ENCODE measurements around the gene SMG9.

Gene SMG9

GRCh38 chr19:43743059-43743458 is 11.7 kb downstream of the SMG9 start:
- WGBS = 100% methylated on average over 3 of the region's 3 CpGs
- Histone ChIP-seq H2BK120ac (ENCODE audit: low read depth, low read length) (no peak overlapping the region), H3K4me3 (ENCODE audit: insufficient read depth in 1 of 2, low read depth in 1 of 2, low read length in 2 of 2) (no peak overlapping the region), H3K27me3 (ENCODE audit: control insufficient read depth in 1 of 2, insufficient read depth in 1 of 2, low read length in 2 of 2) (no peaks in the 10 kb centered on the region), H4K8ac (ENCODE audit: low read length) (no peak overlapping the region), H3K4me2 (ENCODE audit: low read length, poor library complexity, severe bottlenecking) (no peak overlapping the region), H2AK5ac (ENCODE audit: low read length, severe bottlenecking) (no peak overlapping the region), H3K14ac (ENCODE audit: low read length in 2 of 2) (no peak overlapping the region), H4K91ac (ENCODE audit: low read length) (no peak overlapping the region), H3K79me1 (replicated peaks; ENCODE audit: low read length, poor library complexity, severe bottlenecking) (peaks cover 29% of the 10 kb centered on the region), H3K4ac (ENCODE audit: low read depth in 1 of 2, low read length in 2 of 2) (no peak overlapping the region), H3K23ac (ENCODE audit: low read length in 2 of 2) (no peak overlapping the region), H2BK15ac (ENCODE audit: low read depth, poor library complexity, severe bottlenecking) (no peak overlapping the region), H3K9ac (ENCODE audit: low read length) (peak overlapping the region; percentile 33), H2BK12ac (ENCODE audit: low read length in 2 of 2) (no peak overlapping the region), H3K4me1 (ENCODE audit: control insufficient read depth, insufficient read depth, low read depth, low read length) (peaks cover 20% of the 10 kb centered on the region), H3K27ac (ENCODE audit: low read length, poor library complexity, severe bottlenecking) (peak overlapping the region; percentile 1), H2AFZ (ENCODE audit: low read depth, low read length) (no peak overlapping the region), H3K9me3 (ENCODE audit: control insufficient read depth, low read length) (no peaks in the 10 kb centered on the region), H3K36me3 (ENCODE audit: control insufficient read depth in 1 of 2, insufficient read depth in 2 of 2, low read depth in 1 of 2, low read length in 2 of 2) (peaks cover 71 to 93% of the 10 kb centered on the region in 2 experiments), H3K18ac (ENCODE audit: low read depth in 1 of 2, low read length in 2 of 2) (no peak overlapping the region), H2BK5ac (ENCODE audit: low read depth, low read length, poor library complexity, severe bottlenecking) (no peak overlapping the region)
- no peak for DNase-seq

GRCh38 chr19:43741075-43741825 is 13.5 kb downstream of the SMG9 start:
- H3K36me3 ChIP-seq (ENCODE audit: control insufficient read depth in 1 of 2, insufficient read depth in 2 of 2, low read depth in 1 of 2, low read length in 2 of 2) = peaks cover 73 to 92% of the 10 kb centered on the region in 2 experiments
- H3K14ac ChIP-seq (ENCODE audit: low read length in 2 of 2) = no peak overlapping the region
- no peak overlapping the region for H2AFZ ChIP-seq (ENCODE audit: low read depth, low read length)
- no peak overlapping the region for H3K4ac ChIP-seq (ENCODE audit: low read depth in 1 of 2, low read length in 2 of 2)
- no peaks in the 10 kb centered on the region for H3K9me3 ChIP-seq (ENCODE audit: control insufficient read depth, low read length)
- no peak overlapping the region for H2BK5ac ChIP-seq (ENCODE audit: low read depth, low read length, poor library complexity, severe bottlenecking)
- no peak overlapping the region for H3K4me3 ChIP-seq (ENCODE audit: insufficient read depth in 1 of 2, low read depth in 1 of 2, low read length in 2 of 2)
- no peak overlapping the region for H2BK12ac ChIP-seq (ENCODE audit: low read length in 2 of 2)
- no peak for DNase-seq
- no peak overlapping the region for H2AK5ac ChIP-seq (ENCODE audit: low read length, severe bottlenecking)
- H3K18ac ChIP-seq (ENCODE audit: low read depth in 1 of 2, low read length in 2 of 2) = no peak overlapping the region
- H3K79me1 ChIP-seq (replicated peaks; ENCODE audit: low read length, poor library complexity, severe bottlenecking) = peaks cover 25% of the 10 kb centered on the region
- H3K27ac ChIP-seq (ENCODE audit: low read length, poor library complexity, severe bottlenecking) = no peak overlapping the region
- H4K91ac ChIP-seq (ENCODE audit: low read length) = no peak overlapping the region
- peaks cover 14% of the 10 kb centered on the region for H3K4me1 ChIP-seq (ENCODE audit: control insufficient read depth, insufficient read depth, low read depth, low read length)
- no peaks in the 10 kb centered on the region for H3K27me3 ChIP-seq (ENCODE audit: control insufficient read depth in 1 of 2, insufficient read depth in 1 of 2, low read length in 2 of 2)
- H2BK15ac ChIP-seq (ENCODE audit: low read depth, poor library complexity, severe bottlenecking) = no peak overlapping the region
- H3K9ac ChIP-seq (ENCODE audit: low read length) = no peak overlapping the region
- no peak overlapping the region for H3K4me2 ChIP-seq (ENCODE audit: low read length, poor library complexity, severe bottlenecking)
- no peak overlapping the region for H4K8ac ChIP-seq (ENCODE audit: low read length)
- H2BK120ac ChIP-seq (ENCODE audit: low read depth, low read length) = no peak overlapping the region
- no peak overlapping the region for H3K23ac ChIP-seq (ENCODE audit: low read length in 2 of 2)
- 96% methylated on average over 10 of the region's 10 CpGs for WGBS

- H3K23ac ChIP-seq (ENCODE audit: low read length in 2 of 2) = no peak overlapping the region
- peaks cover 67 to 95% of the 10 kb centered on the region in 2 experiments for H3K36me3 ChIP-seq (ENCODE audit: control insufficient read depth in 1 of 2, insufficient read depth in 2 of 2, low read depth in 1 of 2, low read length in 2 of 2)
- no peak overlapping the region for H2BK120ac ChIP-seq (ENCODE audit: low read depth, low read length)
- no peak overlapping the region for H3K9ac ChIP-seq (ENCODE audit: low read length)
- H3K4me3 ChIP-seq (ENCODE audit: insufficient read depth in 1 of 2, low read depth in 1 of 2, low read length in 2 of 2) = no peak overlapping the region
- WGBS = 94% methylated on average over 16 of the region's 16 CpGs
- peaks cover 15% of the 10 kb centered on the region for H3K4me1 ChIP-seq (ENCODE audit: control insufficient read depth, insufficient read depth, low read depth, low read length)
- H3K14ac ChIP-seq (ENCODE audit: low read length in 2 of 2) = no peak overlapping the region
- no peak overlapping the region for H3K4ac ChIP-seq (ENCODE audit: low read depth in 1 of 2, low read length in 2 of 2)
- no peak overlapping the region for H4K91ac ChIP-seq (ENCODE audit: low read length)
- no peak overlapping the region for H3K18ac ChIP-seq (ENCODE audit: low read depth in 1 of 2, low read length in 2 of 2)
- H3K27ac ChIP-seq (ENCODE audit: low read length, poor library complexity, severe bottlenecking) = no peak overlapping the region
- H2BK15ac ChIP-seq (ENCODE audit: low read depth, poor library complexity, severe bottlenecking) = no peak overlapping the region
- peaks cover 20% of the 10 kb centered on the region for H3K79me1 ChIP-seq (replicated peaks; ENCODE audit: low read length, poor library complexity, severe bottlenecking)
- H3K27me3 ChIP-seq (ENCODE audit: control insufficient read depth in 1 of 2, insufficient read depth in 1 of 2, low read length in 2 of 2) = no peaks in the 10 kb centered on the region
- H2AK5ac ChIP-seq (ENCODE audit: low read length, severe bottlenecking) = no peak overlapping the region
- no peak overlapping the region for H4K8ac ChIP-seq (ENCODE audit: low read length)
- no peak for DNase-seq
- H2BK12ac ChIP-seq (ENCODE audit: low read length in 2 of 2) = no peak overlapping the region
- H3K4me2 ChIP-seq (ENCODE audit: low read length, poor library complexity, severe bottlenecking) = no peak overlapping the region
- H2AFZ ChIP-seq (ENCODE audit: low read depth, low read length) = no peak overlapping the region
- H2BK5ac ChIP-seq (ENCODE audit: low read depth, low read length, poor library complexity, severe bottlenecking) = no peak overlapping the region
- H3K9me3 ChIP-seq (ENCODE audit: control insufficient read depth, low read length) = no peaks in the 10 kb centered on the region
Observed at GRCh38 chr19:43739439-43740235, 15.1 kb downstream of the SMG9 start.

GRCh38 chr19:43738780-43739211 is 16.0 kb downstream of the SMG9 start:
- H3K9ac ChIP-seq (ENCODE audit: low read length) = peak overlapping the region; percentile 48
- H3K27me3 ChIP-seq (ENCODE audit: control insufficient read depth in 1 of 2, insufficient read depth in 1 of 2, low read length in 2 of 2) = no peaks in the 10 kb centered on the region
- H3K18ac ChIP-seq (ENCODE audit: low read depth in 1 of 2, low read length in 2 of 2) = no peak overlapping the region
- H3K4me2 ChIP-seq (ENCODE audit: low read length, poor library complexity, severe bottlenecking) = no peak overlapping the region
- H2BK5ac ChIP-seq (ENCODE audit: low read depth, low read length, poor library complexity, severe bottlenecking) = no peak overlapping the region
- H3K36me3 ChIP-seq (ENCODE audit: control insufficient read depth in 1 of 2, insufficient read depth in 2 of 2, low read depth in 1 of 2, low read length in 2 of 2) = peaks cover 66 to 95% of the 10 kb centered on the region in 2 experiments
- no peak overlapping the region for H3K14ac ChIP-seq (ENCODE audit: low read length in 2 of 2)
- H3K23ac ChIP-seq (ENCODE audit: low read length in 2 of 2) = no peak overlapping the region
- no peak overlapping the region for H2BK12ac ChIP-seq (ENCODE audit: low read length in 2 of 2)
- no peaks in the 10 kb centered on the region for H3K9me3 ChIP-seq (ENCODE audit: control insufficient read depth, low read length)
- H2AFZ ChIP-seq (ENCODE audit: low read depth, low read length) = no peak overlapping the region
- peaks cover 19% of the 10 kb centered on the region for H3K79me1 ChIP-seq (replicated peaks; ENCODE audit: low read length, poor library complexity, severe bottlenecking)
- H2BK15ac ChIP-seq (ENCODE audit: low read depth, poor library complexity, severe bottlenecking) = no peak overlapping the region
- H3K4me1 ChIP-seq (ENCODE audit: control insufficient read depth, insufficient read depth, low read depth, low read length) = peaks cover 15% of the 10 kb centered on the region
- H3K27ac ChIP-seq (ENCODE audit: low read length, poor library complexity, severe bottlenecking) = no peak overlapping the region
- H3K4ac ChIP-seq (ENCODE audit: low read depth in 1 of 2, low read length in 2 of 2) = peak overlapping the region in 1 of 2 experiments; percentile 30
- H2BK120ac ChIP-seq (ENCODE audit: low read depth, low read length) = no peak overlapping the region
- H4K91ac ChIP-seq (ENCODE audit: low read length) = no peak overlapping the region
- no peak overlapping the region for H3K4me3 ChIP-seq (ENCODE audit: insufficient read depth in 1 of 2, low read depth in 1 of 2, low read length in 2 of 2)
- no peak for DNase-seq
- 77% methylated on average over 5 of the region's 5 CpGs for WGBS
- no peak overlapping the region for H4K8ac ChIP-seq (ENCODE audit: low read length)
- peak overlapping the region; percentile 43 for H2AK5ac ChIP-seq (ENCODE audit: low read length, severe bottlenecking)

Measured in mesenchymal stem cell (in vitro differentiated cells and primary cell).